NCI-H2196 (cell line): ENCODE data around the gene PDIK1L.

Source experiments
- DNase-seq: peaks from one replicate; lab custom pipeline; 2025; ENCODE audit not compliant: unreplicated experiment; lab: John Stamatoyannopoulos, UW

The PDIK1L gene

DNA sequence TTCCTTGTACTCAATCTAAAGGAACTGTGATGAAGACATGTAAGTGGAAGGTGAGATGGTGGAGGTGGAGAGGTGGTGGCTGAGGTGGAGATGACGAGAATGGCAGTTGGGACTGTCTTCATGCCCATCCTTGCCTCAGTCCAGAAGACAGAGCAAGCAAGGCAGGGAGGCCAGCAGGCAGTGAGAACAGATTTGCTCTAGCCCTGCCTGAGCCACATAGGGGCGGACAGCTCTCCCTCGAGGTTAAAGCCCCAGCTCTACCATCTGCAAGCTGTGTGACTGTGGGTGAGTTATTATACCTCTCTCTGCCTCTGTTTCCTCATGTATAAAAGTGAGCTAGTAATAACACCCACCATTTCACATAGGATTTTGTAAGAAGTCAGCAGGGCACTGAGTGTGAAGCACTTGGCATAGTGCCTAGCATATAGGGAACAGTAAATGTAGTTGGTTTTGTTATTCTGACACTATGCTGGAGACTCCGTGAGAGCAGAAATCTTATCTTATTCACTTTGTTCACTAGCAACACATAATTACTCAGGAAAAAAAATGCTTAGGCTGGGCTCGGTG, 42.4 kb downstream of the PDIK1L start:
- DNase-seq, result no peak

DNA sequence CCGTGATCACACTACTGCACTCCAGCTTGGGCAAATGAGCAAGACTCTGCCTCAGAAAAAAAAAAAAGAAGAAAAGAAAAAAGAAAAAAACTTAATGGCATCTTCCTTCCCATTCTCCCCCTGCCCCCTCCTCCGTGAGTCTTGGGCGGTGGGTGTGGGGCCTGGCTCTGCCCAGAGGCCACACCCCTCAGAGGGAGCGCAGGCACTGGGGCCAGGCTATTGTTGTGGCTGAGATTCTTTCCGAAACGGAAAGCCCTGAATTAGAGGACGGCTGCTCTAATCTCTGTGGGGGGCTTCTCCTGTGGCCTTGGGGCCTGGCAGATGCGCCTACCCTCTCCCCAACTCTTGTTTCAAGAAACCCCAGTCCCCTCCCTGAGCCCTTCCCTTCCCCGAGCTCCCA, 43.1 kb downstream of the PDIK1L start:
- DNase-seq, result no peak

DNA sequence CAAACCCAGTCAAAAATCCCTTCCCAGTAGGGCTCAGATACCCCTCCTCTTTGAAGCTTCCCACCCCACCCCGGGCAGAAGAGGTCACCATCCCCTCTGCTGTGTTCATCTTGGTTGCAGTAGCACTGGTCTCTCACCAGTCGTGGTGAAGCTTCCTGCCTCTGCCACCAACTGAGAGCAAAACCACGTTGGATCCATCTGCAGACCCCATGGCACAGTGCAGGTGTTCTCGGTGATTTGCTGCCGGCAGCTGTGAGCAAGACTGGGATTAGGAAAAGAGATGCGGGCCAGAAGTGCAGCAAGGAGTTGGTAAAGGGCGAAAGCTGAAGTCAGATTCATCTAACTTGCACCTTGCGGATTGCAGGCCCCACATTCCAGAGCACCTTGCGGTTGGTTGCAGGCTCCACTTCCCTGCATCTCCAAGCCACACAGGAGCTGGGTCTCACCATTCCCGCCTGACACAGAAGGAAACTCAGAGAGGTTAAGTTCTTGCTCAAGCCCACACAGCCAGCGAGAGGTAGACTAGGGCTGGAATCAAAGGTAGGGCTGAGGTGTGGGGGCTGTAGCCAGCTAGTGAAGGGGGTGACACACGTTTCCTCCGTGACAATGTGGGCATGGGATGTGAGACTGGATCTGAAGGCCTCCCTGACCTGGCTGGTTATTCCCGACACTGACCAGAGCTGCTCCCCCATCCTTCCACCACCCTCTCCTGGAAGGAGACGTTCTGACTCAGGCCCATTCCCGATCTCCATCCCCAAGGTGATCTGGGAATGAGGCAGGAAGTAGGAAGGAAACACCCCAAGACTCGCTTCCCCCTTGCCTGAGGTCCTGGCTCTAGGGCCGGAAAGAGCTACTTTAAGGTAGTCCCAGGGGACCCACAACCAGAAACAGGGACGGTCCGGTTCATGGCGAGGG, 44.0 kb downstream of the PDIK1L start:
- DNase-seq, result no peak

DNA sequence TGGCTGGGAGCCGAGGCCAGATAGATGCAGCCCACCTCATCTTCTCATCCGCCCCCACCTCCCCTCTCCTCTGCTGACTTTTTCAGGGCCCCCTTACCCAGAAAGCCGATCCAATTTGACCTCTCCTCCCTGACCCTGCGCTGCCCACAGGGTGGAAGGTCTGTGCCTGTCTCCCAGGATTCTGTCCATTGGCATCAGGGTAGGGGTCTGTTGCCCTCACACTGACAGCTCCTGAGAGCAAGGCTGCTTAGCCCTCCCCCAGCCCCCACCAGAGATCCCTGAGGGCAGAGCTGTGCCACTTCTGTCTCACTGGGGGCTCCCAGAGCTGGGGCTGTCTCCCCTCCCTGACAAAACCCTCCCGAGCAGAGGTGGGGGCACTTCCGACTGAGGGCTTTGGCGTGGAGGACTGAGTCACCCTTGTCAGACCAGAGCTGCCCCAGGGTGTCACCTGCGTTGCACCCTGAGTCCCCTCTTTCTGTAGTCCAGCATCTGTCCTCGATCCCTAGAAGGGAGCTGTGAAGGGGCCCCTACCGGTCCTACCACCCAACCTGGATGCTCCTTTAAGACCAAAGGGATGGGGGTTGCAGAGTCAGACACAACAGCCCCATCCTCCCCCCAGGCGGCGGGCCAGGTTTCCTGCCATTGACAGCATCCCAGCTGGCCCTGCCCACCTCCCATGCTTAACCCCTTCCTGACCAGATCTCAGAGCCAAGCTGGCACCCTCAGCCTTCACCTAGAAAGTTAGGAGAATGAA, 44.8 kb downstream of the PDIK1L start:
- no peak for DNase-seq

DNA sequence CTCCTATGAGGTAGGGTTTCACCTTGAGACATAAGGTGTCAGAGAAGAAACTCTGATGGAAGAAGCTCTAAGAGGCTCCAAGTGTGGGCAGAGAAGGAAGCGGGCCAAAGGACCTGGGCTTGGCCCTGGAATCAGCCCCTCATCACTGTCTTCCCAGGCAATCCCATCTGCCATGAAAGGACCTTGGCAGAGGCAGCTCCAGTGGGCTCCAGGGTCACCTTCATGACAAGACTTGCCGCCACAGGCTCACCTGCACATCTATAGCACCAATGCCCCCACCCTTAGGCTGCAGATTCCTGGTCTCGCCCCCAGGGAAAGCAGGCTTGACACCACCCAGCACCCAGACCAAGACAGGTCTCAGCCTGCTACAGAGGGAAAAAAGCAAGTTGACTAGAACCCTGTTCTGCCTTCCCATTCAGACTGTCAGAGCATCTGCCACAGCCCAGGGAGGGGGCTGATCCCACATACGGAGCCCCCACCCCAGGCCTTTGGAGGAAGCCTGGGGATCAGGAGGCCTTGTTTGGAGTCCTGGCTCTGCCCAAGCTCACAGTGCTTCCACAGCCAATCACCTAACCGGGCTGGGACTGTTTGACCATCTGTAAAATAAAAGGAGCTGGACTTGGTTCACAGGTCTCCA, 46.8 kb downstream of the PDIK1L start:
- DNase-seq, result no peak

DNA sequence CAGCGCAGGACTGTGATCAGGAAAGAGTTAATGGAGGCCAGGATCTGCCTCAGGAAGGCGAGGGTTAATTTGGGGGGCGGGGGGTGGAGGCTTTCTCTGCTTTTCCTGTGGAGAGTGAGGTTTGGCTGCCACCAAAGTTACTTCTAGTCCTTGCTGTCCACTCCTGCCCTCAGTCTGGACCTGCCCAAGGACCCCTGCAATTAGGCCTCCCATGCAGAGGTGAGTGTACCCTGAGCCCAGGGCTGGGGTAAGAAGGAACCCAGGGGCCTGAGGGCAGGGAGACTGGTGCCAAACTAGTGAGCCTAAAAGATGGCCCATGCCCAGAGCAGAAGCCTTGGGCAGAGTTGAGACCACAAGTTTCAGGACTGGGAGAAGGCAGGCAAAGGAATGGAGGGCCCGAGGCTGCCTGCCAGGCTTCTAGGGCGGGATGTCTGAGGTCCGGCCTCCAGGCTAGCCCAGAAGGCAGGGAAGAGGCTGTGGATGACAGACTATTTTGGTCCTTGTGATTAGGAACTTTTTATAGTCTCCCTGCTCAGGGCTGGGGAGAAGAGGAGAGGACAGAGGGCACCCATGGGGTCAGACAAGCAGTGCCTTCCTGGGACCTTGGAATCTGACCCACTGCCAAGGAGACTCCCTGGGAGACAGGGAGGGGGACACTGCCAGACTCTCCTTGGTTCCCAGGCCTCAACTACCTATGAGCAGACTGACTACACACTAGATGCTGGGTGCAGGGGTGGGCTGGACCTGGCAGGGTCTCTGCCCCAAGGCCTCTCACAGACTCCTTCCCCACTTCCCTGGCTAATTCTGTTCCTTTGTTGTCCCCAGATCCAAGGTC, 47.5 kb downstream of the PDIK1L start, which contains the start of gene FAM110D:
Gene FAM110D, plus strand, starts transcription at position 172 of the 835 bp plus-strand sequence. CDS start 2,213 bp downstream, outside the sequence.
- DNase-seq, result no peak

DNA sequence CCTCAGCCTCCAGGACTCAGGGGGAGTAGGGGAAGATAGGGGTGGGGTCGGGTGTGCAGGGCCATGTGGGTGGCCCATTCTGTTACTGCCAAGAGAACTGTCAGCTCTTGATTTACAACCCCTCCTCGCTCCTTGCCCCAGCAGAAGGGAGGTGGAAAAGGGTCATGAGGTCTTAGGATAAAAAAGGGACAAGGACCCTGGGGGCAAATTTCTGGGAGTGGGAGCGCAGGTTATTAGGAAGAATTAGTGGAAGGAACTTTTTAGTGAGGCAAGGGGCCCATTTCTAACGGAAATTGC, 48.1 kb downstream of the PDIK1L start:
- no peak for DNase-seq

DNA sequence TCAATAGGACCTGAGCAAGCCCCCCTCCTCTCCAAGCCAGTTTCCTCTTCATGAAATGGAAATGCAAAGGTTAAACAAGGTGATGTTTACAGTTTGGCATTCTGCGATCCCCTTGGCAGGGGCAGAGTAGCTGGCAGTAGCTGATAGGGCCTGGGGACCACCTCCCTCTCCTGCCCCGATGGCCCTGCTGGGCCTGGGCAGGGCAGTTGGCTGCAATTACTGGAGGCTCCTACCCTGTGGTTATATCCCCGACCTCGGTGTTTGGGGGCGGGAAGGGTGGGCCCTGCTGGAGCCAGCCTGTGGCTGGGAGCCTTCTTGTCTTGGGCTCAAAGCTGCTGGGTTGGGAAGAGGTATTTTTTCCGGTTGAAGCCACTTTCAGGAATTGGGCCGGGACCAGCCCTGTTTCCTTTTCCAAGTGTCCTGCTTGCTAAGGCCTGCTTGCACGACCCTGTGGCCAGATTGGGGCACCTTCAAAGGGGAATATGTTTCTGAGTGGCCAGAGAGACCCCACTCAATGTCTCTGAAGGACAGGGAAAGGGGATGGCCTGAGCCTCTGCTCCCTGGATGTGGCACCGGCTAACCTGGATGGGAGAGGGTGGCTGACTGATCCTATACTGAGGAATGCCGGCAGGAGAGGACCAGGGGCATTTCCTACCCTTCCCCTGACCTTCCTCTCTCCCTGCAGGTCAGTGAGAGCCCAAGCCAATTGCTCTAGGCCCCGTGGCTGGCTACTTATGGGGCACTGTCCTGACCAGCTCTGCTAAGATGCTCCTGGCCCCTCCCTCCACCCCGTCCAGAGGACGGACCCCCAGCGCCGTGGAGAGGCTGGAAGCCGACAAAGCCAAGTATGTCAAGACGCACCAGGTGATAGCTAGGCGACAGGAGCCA, 49.1 kb downstream of the PDIK1L start:
- DNase-seq, result no peak

DNA sequence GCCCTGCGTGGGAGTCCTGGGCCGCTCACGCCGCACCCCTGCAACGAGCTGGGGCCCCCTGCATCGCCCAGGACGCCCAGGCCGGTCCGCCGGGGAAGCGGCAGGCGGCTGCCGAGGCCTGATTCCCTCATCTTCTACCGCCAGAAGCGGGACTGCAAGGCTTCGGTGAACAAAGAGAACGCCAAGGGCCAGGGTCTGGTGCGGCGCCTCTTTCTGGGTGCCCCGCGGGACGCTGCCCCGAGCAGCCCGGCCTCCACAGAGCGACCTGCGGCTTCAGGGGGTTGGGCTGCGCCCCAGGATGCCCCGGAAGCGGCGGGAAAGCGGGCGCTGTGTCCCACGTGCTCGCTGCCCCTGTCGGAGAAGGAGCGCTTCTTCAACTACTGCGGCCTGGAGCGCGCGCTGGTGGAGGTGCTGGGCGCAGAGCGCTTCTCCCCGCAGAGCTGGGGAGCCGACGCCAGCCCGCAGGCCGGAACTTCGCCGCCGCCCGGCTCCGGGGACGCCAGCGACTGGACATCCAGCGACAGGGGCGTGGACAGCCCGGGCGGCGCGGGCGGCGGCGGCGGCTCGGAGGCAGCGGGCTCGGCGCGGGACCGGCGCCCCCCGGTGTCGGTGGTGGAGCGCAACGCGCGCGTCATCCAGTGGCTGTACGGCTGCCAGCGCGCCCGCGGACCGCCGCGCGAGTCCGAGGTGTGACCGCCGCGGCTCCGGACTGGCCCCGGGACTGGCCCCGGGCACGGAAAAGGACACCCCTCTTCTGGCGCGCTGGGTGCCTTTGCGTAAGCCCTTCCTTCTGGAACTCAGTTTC, 50.0 kb downstream of the PDIK1L start:
- DNase-seq, result peak; percentile 54

DNA sequence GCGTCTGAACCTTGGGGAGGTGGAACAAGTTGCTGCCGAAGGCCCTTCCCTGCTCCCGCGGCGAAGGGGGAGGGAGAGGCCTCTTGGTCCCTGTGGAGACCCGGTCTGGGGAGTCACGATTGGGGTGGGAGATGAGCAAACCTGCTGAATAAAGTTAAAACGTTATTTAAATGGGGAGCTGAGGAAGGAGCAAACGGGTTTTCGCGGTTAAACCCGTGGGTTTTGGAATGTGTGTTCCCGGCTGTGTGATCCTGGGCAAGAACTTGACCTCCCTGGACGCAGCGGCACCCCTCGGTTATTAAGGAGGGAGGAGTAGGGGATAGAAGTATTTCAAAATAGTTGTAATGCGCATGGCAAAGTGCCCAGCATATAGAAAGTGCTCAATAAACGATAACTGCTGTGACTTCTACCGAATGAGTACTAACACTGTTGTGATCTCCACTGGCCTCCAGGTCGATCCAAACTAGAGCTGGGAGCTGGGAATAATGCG, 50.6 kb downstream of the PDIK1L start:
- no peak for DNase-seq

DNA sequence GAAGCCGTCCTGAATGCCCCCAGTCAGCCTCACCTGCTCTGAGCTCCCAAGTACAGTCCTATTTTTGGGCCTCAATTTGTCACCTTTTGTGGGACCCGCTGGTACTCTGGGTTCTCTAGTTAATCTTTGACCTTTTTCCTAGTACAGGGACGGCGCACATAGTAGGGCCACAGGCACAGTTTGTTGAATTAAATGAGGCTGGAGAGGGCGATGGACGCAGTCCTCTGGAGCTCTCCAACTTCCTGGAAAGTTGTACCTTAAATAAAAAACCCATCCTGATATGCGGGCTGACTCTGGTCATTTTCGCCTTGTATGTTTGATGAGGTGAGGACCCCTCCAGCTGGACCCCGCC, 52.0 kb downstream of the PDIK1L start:
- no peak for DNase-seq

DNA sequence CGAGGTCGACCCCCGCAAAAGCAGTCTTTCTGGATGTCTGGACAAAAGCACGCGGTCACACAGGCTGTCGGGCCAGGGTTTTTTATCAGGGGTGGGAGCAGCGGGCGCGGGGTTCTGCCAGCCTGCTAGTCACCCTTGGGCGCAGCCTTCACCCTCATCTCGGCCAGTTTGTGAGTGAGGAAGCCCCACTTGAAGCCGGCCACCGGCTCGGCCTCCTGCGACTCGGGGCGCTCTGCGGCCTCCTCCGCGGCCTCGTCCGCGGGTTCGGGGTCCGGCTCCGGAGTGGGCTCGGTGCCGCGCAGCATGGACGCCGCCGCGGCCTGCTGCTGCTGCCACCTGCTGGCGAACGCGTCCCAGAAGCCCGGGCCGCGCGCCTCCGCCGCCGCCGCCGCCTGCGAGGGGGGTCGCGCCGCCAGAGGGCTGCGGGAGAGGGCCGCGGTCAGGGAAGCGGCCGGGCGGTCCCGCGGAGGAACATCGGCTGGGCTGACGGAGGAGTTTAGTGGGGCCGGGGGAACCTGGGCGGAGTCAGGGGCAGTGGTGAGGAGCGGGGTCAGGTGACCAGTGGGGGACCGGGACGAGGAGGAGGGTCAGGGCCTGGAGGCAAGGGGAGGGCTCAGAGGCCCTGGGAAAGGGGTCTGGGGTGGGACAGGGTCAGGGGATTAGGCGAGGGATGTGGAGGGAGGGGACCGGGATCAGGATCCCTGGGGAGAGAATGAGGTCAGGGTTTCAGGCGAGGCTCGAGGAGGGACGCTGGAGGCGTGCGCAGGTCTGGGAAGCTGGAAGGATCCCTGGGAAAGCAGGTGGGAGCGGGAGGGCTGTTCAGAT, 52.6 kb downstream of the PDIK1L start:
- no peak for DNase-seq

DNA sequence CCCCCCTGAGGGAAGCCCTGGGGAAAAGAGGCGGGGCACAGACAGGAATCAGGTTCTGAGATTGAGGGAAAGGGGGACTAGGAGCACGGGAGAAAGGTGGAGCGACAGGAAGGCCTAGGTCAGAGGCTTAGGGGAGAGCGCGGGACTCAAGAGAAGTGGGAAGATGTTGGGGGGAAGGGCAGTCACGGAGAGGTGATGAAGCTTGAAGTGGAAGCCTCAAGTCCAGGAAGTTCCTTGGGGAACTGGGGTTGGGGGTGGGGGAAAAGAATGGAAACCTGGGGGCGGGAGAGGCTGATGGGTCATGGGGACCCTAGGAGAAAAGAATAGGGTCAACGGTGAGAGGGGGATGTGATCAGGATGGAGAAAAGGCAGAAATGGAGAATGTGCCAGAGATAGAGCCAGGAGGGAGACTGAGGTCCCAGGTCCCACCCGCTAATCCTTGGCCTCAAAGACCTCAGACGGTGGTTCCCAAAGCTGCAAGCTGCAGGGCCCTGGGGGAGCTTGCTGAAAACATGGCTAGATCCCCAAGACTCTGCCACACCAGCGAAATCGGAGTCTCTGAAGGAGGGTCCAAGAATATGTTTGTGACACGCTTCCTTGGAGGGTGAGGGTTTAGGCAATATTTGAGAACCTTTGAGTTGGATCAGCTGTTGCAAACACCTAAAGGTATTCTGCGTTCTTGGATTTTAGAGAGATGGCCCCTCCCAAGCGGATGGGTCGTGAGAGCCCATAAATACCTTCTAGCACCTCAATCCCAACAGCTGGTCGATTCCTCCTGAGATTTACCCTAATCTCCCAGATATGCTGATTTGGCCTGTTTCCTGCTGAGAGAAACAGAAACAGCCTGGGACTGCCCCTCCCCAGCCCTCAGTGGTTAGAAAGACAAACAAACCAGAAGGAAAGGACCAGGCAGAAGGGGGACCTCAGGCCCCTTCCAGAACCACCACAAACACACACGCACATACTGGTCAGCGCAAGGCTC, 53.5 kb downstream of the PDIK1L start:
- no peak for DNase-seq

DNA sequence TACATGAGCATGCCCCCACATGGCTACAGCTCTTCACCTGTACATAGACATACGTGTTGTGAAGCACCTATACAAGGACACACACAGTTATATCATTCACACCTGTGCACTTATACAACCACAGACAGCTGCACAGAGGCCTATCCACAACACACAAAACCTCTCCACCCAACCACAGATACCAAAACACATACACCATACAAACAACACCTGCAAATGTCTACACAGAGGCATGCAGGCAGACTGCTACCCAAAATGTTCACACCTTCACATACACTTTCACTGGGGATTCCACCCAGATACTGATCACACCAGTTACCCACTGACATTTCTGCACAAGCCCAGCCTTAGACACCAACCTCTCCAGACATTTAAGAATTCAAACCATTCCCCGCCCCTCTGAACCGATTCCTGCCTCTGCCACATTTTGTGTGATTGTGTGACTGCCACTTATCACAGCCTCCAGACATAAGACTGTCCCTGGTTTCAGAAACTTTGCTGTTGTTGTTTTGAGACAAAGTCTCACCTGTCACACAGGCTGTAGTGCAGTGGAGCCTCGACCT, 55.2 kb downstream of the PDIK1L start:
- no peak for DNase-seq

DNA sequence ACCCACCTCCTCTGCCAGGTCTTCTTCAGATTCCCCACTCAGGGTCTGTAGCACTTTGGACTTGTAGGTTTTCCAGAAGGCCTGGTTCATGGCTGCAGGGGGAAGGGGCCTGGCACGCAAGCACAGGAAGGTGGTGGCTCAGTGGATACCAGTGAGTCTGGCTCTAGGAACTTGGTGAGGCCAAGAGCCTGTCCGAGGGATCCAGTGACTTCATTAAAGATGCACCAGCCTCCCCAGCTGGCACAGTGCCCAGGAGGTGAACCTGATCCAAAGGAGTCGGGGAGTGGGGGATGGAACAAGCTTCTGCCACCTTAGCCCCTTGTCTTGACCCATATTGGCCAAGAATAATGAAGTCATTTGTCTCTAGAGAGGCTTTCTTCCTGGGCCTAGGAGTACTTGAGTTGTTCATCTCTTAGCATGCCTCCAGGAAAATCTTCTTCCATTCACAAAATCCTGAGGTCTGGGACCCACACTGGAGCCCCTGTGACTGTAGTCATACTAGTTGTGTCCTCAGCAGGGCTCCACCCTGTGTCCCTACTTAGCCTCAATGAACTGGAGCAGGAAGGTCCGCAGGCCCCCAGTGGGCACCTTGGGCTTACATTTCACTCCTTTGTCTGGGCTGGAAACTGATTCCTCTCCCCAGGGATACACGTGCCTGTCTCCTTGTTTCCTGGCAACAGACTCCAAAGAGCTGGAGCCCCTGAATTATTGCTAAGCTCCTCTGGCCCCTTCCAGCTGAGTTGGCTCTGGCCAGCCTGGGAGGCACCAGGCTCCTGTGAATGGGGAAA, 57.0 kb downstream of the PDIK1L start, which contains the start of gene C1orf232:
Gene C1orf232, minus strand, starts transcription at position 554 of the 788 bp plus-strand sequence. Its CDS starts 464 bp downstream, at position 90.
- peak; percentile 78 for DNase-seq
